ENCODE measurements around the gene C1QTNF8. TPM values are rescaled to one million over a fixed set of nuclear protein-coding genes. Genes with fewer than 3 reads are reported as not detected.

Gene C1QTNF8
- total and polyA plus RNA-seq, 7 experiments from 2014 or later, result not detected

DNA sequence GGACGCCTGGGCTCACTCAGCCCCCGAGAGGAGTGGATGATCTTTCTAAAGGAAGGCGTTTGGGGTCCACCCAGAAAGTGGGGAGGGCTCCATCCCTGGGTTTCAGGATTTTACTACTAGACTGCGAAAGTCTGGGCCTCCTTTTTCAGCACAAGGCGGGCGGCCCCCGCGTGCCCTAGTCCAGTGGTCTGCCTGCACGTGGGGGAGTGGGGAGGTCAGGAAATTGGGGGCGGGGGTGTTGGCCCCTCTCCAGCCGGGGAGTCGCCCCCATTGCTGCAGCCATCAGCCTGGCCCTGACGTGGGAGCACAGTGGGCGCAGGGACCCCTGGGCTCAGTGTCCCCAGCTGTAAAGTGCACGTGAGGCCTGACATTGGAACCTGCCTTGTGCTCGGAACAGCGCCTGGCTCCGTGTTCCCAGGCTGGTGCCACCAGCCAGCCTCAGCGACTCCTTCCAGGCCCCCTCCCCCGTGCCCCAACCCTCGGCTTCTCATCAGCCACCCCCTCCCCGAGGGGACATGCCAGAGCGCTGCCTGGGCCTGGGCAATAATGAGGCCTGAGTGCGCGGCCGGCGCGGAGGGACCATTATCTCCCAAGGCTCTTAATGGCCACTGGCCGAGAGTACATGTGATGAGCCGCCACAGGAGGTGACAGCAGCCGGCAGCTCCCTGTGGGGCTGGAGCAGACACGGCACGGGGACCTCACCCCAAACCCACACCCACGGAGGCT lies 2.4 kb upstream of the C1QTNF8 start:
- Histone ChIP-seq H3K4me3 (ENCODE audit: low read length) (no peak overlapping the region), H3K4me1 (ENCODE audit: control insufficient read depth in 2 of 2, insufficient read depth in 2 of 2, low read length in 2 of 2) (no peaks in the 10 kb centered on the region), H3K27ac (ENCODE audit: low read depth, low read length) (no peak overlapping the region), H3K9me3 (ENCODE audit: control insufficient read depth in 2 of 3, low read length in 3 of 3) (no peaks in the 10 kb centered on the region), H3K36me3 (ENCODE audit: control insufficient read depth in 2 of 3, insufficient read depth in 3 of 3, low read length in 3 of 3) (no peaks in the 10 kb centered on the region), H3K27me3 (ENCODE audit: control insufficient read depth in 2 of 2, insufficient read depth in 2 of 2, low read length in 2 of 2) (no peaks in the 10 kb centered on the region)
- POLR2A ChIA-PET, result no interaction called here
- no peaks in the 10 kb centered on the region for H3K4me1 Mint-ChIP-seq
- ATAC-seq, result no peak
- CTCF ChIA-PET, result no interaction called here
- no peak for DNase-seq
- peaks cover 0 to 4% (median 0%) of the 10 kb centered on the region in 5 donors for H3K27me3 Mint-ChIP-seq
- H3K9me3 Mint-ChIP-seq, result no peaks in the 10 kb centered on the region
- H3K36me3 Mint-ChIP-seq, result no peaks in the 10 kb centered on the region
- intact Hi-C loops (cut with micrococcal nuclease), result no loop called here
- no peak overlapping the region for H3K4me3 Mint-ChIP-seq
- no peak overlapping the region for H3K27ac Mint-ChIP-seq

DNA sequence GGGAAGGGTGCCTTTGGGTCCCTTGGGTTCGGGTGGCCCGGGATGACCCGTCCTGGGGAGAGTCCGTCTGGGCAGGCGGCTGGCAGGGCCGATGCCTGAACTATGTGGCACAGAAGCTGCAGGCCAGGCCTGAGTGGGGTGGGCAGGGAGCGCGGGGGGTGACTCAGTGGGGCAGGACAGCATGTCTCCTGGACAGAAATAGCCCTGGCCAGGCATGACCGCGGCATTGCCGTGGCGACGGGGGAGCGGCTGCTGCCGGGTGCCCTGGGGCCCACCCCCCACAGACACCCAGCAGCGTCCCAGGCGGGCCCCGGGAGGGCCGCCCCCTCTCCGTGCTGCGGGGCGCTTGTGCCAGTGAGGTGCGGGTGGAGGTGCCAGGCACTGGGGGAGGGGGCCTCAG lies 1.8 kb upstream of the C1QTNF8 start:
- intact Hi-C loops (cut with micrococcal nuclease), result no loop called here
- Histone ChIP-seq H3K4me1 (ENCODE audit: control insufficient read depth in 2 of 2, insufficient read depth in 2 of 2, low read length in 2 of 2) (no peaks in the 10 kb centered on the region), H3K4me3 (ENCODE audit: low read length) (no peak overlapping the region), H3K9me3 (ENCODE audit: control insufficient read depth in 2 of 3, low read length in 3 of 3) (no peaks in the 10 kb centered on the region), H3K27ac (ENCODE audit: low read depth, low read length) (no peak overlapping the region), H3K36me3 (ENCODE audit: control insufficient read depth in 2 of 3, insufficient read depth in 3 of 3, low read length in 3 of 3) (no peaks in the 10 kb centered on the region), H3K27me3 (ENCODE audit: control insufficient read depth in 2 of 2, insufficient read depth in 2 of 2, low read length in 2 of 2) (no peaks in the 10 kb centered on the region)
- Mint-ChIP-seq H3K4me3 (no peak overlapping the region), H3K36me3 (no peaks in the 10 kb centered on the region), H3K9me3 (no peaks in the 10 kb centered on the region), H3K27ac (no peak overlapping the region), H3K4me1 (no peaks in the 10 kb centered on the region), H3K27me3 (peaks cover 0 to 4% (median 0%) of the 10 kb centered on the region in 5 donors)
- CTCF ChIA-PET, result no interaction called here
- DNase-seq (no peak), ATAC-seq (no peak)
- POLR2A ChIA-PET, result no interaction called here

DNA sequence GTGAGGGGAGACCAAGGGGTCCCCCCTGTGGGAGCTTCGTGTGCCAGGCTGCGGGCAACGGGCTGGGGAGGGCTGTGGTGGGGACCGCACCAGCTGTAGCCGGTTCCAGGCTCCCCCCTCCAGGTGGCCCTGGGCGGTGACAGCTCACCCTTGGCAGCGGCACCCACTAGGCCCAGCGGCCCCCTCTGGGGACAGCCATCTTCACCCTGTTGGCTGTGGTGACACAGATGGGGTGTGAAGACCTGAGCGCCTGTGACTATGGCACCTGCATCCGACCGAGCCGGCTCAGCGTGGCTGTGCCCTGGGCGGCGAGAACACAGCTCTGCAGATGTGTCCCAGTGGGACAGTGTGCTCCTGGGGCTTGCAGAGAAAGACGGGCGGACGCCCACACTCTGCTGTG lies 1.1 kb upstream of the C1QTNF8 start:
- ChIA-PET CTCF (no interaction called here), POLR2A (no interaction called here)
- Histone ChIP-seq H3K27ac (ENCODE audit: low read depth, low read length) (no peak overlapping the region), H3K27me3 (ENCODE audit: control insufficient read depth in 2 of 2, insufficient read depth in 2 of 2, low read length in 2 of 2) (no peaks in the 10 kb centered on the region), H3K9me3 (ENCODE audit: control insufficient read depth in 2 of 3, low read length in 3 of 3) (no peaks in the 10 kb centered on the region), H3K4me1 (ENCODE audit: control insufficient read depth in 2 of 2, insufficient read depth in 2 of 2, low read length in 2 of 2) (no peaks in the 10 kb centered on the region), H3K36me3 (ENCODE audit: control insufficient read depth in 2 of 3, insufficient read depth in 3 of 3, low read length in 3 of 3) (no peaks in the 10 kb centered on the region), H3K4me3 (ENCODE audit: low read length) (no peak overlapping the region)
- Mint-ChIP-seq H3K9me3 (peaks cover 0 to 1% (median 0%) of the 10 kb centered on the region in 11 donors), H3K27ac (no peak overlapping the region), H3K4me1 (no peaks in the 10 kb centered on the region), H3K27me3 (peaks cover 0 to 4% (median 0%) of the 10 kb centered on the region in 5 donors), H3K4me3 (no peak overlapping the region), H3K36me3 (peaks cover 0 to 1% (median 0%) of the 10 kb centered on the region in 5 donors)
- intact Hi-C loops (cut with micrococcal nuclease), result no loop called here
- ATAC-seq (no peak), DNase-seq (no peak)

DNA sequence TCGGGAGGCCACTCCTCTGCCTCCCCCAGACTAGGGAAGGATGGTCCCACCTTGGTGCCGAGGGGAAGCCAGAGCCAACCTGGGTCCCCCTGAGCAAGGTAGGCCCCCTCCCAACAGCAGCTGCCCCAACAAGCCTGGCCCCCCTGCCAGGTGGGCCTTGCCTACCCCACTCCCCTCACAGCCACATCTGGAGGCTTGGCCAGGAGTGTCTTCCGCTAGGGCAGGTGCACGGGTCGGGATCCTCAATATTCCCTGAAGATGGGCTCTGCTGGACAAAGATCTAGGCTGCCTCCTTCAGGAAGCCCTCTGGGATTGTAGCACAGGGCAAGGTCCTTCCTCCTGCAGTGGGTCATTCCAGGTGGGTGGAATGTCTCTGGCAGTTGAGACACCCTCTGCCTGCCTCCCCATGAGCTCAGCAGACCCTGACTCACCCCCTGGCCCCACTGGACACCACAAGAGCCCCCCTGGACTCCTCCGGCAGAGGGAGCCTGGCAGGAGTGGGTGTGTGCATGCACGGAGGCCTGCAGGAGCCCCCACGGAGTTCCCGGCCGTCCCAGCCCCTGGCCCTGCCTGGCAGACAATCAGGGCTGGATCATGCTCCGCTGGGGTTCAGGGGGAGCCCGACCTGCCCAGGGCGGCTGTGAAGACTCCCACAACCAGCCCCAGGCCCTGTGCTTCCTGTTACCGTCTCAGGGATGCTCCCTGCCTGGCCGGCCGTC lies 435 bp downstream of the C1QTNF8 start:
- Histone ChIP-seq H3K27ac (ENCODE audit: low read depth, low read length) (no peak overlapping the region), H3K36me3 (ENCODE audit: control insufficient read depth in 2 of 3, insufficient read depth in 3 of 3, low read length in 3 of 3) (no peaks in the 10 kb centered on the region), H3K9me3 (ENCODE audit: control insufficient read depth in 2 of 3, low read length in 3 of 3) (no peaks in the 10 kb centered on the region), H3K4me1 (ENCODE audit: control insufficient read depth in 2 of 2, insufficient read depth in 2 of 2, low read length in 2 of 2) (no peaks in the 10 kb centered on the region), H3K27me3 (ENCODE audit: control insufficient read depth in 2 of 2, insufficient read depth in 2 of 2, low read length in 2 of 2) (no peaks in the 10 kb centered on the region), H3K4me3 (ENCODE audit: low read length) (no peak overlapping the region)
- Mint-ChIP-seq H3K27me3 (peaks cover 0 to 4% (median 0%) of the 10 kb centered on the region in 5 donors), H3K36me3 (peaks cover 0 to 3% (median 0%) of the 10 kb centered on the region in 5 donors), H3K27ac (no peak overlapping the region), H3K9me3 (peaks cover 0 to 3% (median 0%) of the 10 kb centered on the region in 11 donors), H3K4me1 (no peaks in the 10 kb centered on the region), H3K4me3 (no peak overlapping the region)
- no peak for ATAC-seq
- ChIA-PET CTCF (no interaction called here), POLR2A (no interaction called here)
- DNase-seq, result no peak
- intact Hi-C loops (cut with micrococcal nuclease), result no loop called here

DNA sequence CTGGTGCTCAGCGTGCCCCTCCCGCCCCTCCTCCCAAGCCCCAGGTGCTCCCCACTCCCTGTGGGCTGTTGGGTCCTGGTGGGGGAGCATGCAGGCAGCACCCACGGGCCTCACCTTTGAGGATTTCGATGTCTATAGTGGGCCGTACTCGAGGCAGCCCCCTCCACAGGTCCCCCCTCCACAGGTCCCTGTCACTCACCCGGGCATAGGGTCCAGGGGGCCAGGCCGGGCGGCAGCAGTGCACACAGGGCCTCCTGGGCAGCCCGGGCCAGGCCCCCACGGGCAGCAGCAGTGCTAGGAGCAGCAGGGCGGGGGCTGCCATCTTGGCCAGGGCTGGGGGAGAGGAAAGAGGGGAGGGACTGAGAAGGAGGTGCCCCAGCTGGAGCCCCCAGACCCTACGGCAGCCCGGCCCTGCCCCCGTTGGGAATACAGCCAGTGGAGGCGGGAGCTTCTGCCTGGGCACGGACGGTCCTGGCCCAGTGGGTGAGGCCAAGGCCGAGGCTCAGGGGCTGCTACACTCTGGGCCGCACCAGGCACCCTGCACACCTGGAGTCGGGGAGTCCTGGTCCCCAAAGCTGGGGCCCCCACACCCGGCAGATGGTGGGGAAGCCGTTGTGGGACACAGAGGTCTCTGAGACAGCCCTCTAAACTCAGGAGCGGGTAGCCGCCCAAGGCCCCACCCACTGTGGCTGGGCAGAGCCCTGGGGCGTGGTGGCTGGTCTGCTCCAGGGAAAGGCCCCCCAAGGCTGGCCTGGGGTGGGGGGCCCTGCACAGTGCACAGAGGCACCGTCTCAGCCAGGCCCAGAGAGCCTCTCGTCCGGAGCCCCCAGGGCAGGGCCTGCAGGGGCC lies 1.2 kb downstream of the C1QTNF8 start:
- DNase-seq (no peak), ATAC-seq (no peak)
- POLR2A ChIA-PET, result no interaction called here
- Mint-ChIP-seq H3K4me1 (no peaks in the 10 kb centered on the region), H3K27ac (no peak overlapping the region), H3K9me3 (peaks cover 0 to 3% (median 0%) of the 10 kb centered on the region in 11 donors), H3K27me3 (peaks cover 0 to 4% (median 0%) of the 10 kb centered on the region in 5 donors), H3K36me3 (peaks cover 0 to 3% (median 0%) of the 10 kb centered on the region in 5 donors), H3K4me3 (no peak overlapping the region)
- H3K36me3 ChIP-seq (ENCODE audit: control insufficient read depth in 2 of 3, insufficient read depth in 3 of 3, low read length in 3 of 3), result no peaks in the 10 kb centered on the region
- intact Hi-C loops (cut with micrococcal nuclease), result no loop called here
- no peak overlapping the region for H3K27ac ChIP-seq (ENCODE audit: low read depth, low read length)
- H3K4me1 ChIP-seq (ENCODE audit: control insufficient read depth in 2 of 2, insufficient read depth in 2 of 2, low read length in 2 of 2), result no peaks in the 10 kb centered on the region
- no peaks in the 10 kb centered on the region for H3K27me3 ChIP-seq (ENCODE audit: control insufficient read depth in 2 of 2, insufficient read depth in 2 of 2, low read length in 2 of 2)
- no peaks in the 10 kb centered on the region for H3K9me3 ChIP-seq (ENCODE audit: control insufficient read depth in 2 of 3, low read length in 3 of 3)
- CTCF ChIA-PET, result no interaction called here
- no peak overlapping the region for H3K4me3 ChIP-seq (ENCODE audit: low read length)

DNA sequence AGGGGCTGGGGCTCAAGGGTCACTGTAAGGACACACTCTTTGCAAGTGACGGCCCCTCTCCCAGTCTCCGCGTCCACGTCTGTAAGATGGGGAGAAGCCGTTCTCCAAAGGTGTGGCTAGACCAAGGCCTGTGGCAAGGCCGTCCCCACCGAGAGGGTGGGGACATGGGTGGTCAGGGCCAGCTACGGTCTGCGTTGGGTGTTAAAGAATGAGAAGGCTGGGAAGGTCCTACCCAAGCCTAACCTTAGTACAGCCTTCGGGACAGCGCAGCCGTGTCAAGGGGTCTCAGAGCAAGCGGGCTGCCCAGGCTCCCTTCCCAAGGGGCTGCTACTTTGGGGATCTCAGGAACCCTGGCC lies 1.9 kb downstream of the C1QTNF8 start:
- ATAC-seq (no peak), DNase-seq (no peak)
- intact Hi-C loops (cut with micrococcal nuclease), result no loop called here
- H3K27ac ChIP-seq (ENCODE audit: low read depth, low read length), result no peak overlapping the region
- H3K36me3 ChIP-seq (ENCODE audit: control insufficient read depth in 2 of 3, insufficient read depth in 3 of 3, low read length in 3 of 3), result no peaks in the 10 kb centered on the region
- no peaks in the 10 kb centered on the region for H3K27me3 ChIP-seq (ENCODE audit: control insufficient read depth in 2 of 2, insufficient read depth in 2 of 2, low read length in 2 of 2)
- POLR2A ChIA-PET, result no interaction called here
- H3K36me3 Mint-ChIP-seq, result peaks cover 0 to 3% (median 0%) of the 10 kb centered on the region in 5 donors
- no peak overlapping the region for H3K4me3 ChIP-seq (ENCODE audit: low read length)
- no peak overlapping the region for H3K27ac Mint-ChIP-seq
- H3K4me3 Mint-ChIP-seq, result no peak overlapping the region
- no peaks in the 10 kb centered on the region for H3K4me1 ChIP-seq (ENCODE audit: control insufficient read depth in 2 of 2, insufficient read depth in 2 of 2, low read length in 2 of 2)
- peaks cover 0 to 1% (median 0%) of the 10 kb centered on the region in 5 donors for H3K27me3 Mint-ChIP-seq
- H3K9me3 ChIP-seq (ENCODE audit: control insufficient read depth in 2 of 3, low read length in 3 of 3), result no peaks in the 10 kb centered on the region
- H3K4me1 Mint-ChIP-seq, result no peaks in the 10 kb centered on the region
- CTCF ChIA-PET, result no interaction called here
- H3K9me3 Mint-ChIP-seq, result peaks cover 0 to 3% (median 0%) of the 10 kb centered on the region in 11 donors
